Colon (tissue), 2 donors: Measurements from ENCODE around the gene UAP1L1.

Source experiments
- FAIRE-seq: peaks from 2 replicates; lab custom pipeline; 2012; peaks lifted over from hg19 to GRCh38; lab: Jason Lieb, UNC
- donor health status: control.
- donor health status: control.

The UAP1L1 gene

DNA sequence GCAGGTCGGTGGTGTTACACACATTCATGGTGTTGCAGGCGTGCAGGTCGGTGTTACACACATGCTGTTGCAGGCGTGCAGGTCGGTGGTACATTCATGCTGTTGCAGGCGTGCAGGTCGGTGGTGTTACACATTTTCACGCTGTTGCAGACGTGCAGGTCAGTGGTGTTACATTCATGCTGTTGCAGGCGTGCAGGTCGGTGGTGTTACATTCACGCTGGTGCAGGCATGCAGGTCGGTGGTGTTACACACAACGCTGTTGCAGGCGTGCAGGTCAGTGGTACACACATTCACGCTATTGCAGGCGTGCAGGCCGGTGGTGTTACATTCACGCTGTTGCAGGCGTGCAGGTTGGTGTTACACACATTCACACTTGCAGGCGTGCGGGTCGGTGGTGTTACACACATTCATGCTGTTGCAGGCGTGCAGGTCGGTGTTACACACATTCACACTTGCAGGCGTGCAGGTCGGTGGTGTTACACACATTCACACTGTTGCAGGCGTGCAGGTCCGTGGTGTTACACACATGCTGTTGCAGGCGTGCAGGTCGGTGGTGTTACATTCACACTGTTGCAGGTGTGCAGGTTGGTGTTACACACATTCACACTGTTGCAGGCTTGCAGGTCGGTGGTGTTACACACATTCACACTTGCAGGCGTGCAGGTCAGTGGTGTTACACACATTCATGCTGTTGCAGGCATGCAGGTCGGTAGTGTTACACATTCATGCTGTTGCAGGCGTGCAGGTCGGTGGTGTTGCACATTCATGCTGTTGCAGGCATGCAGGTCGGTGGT is 26.1 kb downstream of the UAP1L1 start:
- no peak for FAIRE-seq

DNA sequence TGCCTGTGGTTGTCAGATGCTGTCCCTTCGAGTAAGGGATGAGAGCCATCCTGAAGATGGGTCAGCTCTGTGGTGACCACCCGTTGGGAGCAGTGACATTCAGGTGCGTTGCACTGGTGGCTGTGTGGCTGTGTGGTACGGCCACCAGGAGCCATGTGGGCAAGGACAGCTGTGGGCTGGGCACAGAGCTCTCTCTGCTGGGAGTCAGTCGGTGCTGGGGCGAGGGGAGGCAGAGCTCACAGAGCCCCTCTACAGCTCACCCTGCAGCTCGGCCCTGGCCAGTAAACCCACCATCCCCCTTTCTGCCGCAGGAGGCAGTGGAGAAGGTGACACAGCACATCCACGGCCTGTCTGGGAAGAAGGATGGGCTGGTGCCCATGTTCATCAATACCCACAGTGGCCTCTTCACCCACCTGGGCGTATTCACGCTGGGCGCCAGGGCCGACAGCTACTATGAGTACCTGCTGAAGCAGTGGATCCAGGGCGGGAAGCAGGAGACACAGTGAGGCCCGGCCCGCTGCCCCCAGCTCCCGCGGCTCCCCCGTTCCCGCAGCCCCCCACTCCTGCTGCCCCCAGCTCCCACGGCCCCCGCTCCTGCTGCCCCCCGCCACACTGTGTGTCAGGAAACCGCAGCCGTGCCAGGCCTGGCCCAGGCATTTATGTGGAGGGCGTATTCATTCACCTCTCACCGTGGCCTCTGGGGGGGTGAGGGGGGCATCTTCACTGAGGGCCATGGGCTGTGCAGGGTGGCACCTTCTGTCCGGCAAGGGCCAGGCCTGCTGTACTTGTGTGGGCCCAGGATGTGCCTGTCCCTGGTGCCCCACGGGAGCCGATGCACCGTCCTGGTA is 28.7 kb downstream of the UAP1L1 start:
- FAIRE-seq, result no peak

DNA sequence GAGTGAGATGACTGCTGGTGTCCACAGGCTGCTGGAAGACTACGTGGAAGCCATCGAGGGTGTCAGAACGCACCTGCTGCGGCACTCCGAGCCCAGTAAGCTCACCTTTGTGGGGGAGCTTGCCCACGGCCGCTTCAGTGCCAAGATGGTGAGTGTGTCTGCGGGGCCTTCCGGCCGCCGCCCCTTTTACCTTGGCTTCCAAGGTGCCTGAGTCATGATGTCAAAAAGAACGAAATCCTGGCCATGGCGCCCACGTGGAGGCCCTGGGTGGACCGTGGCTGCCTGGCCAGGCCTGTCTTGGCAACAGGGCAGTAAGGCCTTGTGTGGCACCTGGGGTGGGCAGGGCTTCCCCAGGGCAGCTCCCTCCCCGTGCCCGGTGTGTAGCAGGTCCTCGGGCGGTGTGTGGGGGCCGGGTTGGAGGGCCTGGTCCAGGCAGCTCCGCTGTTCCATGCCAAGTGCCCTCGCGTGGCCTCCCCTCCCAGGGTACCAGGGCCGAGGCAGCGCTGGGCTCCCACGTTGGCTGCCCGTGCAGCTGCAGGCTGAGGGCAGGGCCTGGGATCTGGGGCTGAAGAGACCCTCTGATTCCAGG is 29.4 kb downstream of the UAP1L1 start:
- no peak for FAIRE-seq

DNA sequence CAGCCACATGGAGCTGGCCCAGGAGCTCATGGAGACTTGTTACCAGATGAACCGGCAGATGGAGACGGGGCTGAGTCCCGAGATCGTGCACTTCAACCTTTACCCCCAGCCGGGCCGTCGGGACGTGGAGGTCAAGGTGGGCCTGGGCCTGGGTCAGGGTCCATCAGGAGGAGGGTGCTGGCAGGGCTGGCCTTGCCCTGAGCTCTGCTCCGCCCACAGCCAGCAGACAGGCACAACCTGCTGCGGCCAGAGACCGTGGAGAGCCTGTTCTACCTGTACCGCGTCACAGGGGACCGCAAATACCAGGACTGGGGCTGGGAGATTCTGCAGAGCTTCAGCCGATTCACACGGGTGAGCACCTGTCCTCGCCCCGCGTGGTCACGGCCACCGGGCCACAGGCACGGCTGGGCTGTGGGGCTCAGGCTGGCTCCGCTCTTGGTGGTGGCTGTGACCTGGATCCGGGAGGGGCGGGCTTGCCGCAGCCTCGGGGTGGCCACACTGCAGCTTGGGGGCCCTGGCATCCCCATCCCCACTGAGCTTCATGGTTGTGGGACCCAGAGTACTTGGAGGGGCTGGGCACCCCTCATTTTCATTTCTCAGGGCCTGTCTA is 30.1 kb downstream of the UAP1L1 start:
- no peak for FAIRE-seq

DNA sequence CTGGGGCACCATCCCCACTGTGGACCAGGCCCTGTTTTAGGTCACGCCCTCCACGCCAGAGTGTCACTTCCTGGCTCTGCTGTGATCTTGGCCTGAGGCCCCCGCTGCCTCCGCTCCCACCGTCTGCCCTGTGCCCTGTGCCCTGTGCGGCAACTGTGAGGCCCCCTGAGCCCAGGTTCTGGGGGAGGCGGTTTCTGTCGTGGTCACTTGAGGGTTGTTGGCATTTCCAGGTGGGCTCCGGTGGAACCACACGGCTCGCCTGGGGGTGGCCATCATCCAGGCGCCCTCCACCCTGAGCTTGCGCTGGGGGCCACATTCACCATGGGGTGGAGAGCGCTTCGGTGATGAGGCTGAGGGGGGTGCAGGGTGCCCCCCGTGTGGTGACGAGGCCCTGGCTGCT is 30.7 kb downstream of the UAP1L1 start:
- FAIRE-seq, result no peak

DNA sequence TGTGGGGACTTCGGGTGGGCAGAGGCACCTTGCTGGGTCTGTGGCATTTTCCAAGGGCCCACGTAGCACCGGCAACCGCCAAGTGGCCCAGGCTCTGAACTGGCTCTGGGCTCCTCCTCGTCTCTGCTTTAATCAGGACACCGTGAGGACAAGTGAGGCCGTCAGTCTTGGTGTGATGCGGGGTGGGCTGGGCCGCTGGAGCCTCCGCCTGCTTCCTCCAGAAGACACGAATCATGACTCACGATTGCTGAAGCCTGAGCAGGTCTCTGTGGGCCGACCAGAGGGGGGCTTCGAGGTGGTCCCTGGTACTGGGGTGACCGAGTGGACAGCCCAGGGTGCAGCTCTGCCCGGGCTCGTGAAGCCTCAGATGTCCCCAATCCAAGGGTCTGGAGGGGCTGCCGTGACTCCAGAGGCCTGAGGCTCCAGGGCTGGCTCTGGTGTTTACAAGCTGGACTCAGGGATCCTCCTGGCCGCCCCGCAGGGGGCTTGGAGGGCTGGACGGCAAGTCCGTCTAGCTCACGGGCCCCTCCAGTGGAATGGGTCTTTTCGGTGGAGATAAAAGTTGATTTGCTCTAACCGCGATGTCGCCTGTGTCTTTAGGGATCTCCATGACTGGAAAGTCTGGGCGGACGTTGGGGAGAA is 31.4 kb downstream of the UAP1L1 start:
- no peak for FAIRE-seq

DNA sequence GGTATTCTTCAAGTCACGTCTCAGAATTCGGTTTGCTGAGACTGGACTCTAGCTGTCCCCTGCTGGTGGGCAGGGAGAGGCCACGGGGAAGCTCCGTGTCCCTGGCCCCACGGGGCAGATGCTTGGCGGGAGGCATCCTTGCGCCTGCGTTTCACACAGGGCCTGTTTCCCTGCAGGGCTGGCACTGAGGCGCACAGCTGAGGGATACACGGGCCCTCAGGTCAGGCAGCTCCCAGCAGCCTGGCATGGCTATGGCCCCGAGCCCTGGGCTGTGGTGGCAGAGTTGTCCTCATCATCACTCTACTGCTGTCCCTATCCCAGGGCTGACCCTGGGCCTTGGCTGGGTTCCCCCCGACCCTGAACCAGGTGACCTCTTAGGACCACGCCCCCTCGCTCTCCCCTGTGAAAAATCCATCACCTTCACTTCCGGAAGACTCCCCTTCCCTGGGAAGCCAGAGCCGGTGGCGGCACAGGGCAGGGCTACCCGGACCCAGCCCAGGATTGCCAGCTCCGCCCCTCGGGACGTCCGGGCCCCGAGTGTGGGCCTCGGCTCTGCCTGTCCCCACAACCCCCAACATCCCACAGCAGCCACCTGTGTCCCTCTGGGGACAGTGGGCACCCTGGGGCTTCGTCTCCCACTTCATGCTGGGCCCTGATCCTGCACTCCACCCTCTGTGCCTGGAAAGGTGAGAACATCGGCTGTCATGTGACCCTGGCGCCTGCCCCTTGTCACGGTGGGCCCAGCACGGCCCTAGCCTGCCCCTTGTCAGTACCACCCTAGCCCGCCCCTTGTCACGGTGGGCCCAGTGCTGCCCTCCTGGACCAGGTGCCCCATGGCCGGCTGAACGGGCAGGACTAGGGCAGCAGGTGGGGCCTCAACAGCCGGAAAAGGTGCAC is 32.2 kb downstream of the UAP1L1 start:
- no peak for FAIRE-seq

DNA sequence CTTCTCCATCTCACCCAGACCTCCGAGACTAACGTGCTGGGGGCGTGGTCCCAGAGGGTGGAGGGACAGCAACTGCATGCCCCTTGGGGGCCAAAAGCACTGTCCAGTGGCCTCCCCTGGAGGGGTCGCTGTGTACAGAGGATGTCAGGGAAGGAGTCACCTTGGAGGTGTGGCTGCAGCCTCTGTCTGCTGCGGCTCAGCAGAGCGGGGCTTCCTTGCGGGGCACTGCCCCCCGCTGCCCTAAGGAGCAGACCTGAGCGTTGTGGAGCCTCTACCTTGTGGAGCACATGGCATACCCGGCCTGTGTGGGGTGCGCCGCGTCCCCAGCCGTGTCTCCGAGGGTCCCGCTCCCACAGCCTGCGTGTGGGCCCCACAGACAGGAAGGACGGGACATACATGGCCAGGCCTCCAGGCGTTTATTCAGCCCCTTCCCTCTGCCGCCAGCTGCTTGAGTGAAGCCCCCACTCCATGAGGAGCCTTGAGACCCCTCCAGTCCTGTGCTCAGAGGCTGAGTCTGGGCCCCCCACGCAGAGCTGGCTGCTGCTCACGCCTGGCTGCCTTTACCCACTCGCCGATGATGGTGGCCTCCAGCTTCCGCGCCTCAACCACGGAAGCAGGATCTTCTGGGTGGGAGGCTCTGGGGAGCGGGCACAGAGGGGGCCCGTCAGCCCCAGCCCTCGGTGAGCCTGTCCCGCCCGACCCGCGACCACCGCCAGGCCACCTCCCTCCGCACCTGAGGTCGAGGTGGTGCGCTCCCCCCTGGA is 33.0 kb downstream of the UAP1L1 start:
- FAIRE-seq, result no peak

DNA sequence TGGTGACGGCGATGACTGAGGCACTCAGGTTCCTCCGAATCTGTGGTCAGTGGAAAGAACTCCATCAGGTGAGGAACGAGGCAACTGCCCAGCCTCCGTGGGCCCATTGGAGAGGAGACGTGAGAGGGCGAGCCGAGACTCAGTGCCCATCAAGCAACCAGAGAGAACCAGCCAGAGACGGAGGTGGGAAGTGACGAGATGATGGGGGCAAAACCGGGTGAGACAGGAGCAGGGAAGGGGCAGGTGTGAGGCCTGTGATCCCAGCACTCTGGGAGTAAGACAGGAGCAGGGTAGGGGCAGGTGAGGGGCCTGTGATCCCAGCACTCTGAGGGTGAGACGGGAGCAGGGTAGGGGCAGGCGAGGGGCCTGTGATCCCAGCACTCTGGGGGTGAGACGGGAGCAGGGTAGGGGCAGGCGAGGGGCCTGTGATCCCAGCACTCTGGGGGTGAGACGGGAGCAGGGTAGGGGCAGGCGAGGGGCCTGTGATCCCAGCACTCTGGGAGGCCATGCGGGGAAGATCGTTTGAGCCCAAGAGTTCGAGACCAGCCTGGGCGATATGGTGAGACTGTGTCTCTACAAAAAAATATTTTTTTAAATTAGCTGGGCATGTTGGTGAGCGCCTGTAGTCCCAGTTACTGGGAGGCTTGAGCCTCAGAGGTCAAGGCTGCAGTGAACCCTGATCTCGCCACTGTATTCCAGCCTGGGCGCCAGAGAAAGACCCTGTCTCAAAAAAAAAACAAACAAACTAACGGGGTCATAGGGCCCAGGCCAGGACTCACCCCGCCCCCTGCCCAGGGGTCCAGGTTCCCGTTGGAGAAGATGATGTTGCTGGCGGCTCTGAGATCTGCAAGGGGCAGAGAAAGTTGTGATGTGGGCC is 33.8 kb downstream of the UAP1L1 start:
- no peak for FAIRE-seq

DNA sequence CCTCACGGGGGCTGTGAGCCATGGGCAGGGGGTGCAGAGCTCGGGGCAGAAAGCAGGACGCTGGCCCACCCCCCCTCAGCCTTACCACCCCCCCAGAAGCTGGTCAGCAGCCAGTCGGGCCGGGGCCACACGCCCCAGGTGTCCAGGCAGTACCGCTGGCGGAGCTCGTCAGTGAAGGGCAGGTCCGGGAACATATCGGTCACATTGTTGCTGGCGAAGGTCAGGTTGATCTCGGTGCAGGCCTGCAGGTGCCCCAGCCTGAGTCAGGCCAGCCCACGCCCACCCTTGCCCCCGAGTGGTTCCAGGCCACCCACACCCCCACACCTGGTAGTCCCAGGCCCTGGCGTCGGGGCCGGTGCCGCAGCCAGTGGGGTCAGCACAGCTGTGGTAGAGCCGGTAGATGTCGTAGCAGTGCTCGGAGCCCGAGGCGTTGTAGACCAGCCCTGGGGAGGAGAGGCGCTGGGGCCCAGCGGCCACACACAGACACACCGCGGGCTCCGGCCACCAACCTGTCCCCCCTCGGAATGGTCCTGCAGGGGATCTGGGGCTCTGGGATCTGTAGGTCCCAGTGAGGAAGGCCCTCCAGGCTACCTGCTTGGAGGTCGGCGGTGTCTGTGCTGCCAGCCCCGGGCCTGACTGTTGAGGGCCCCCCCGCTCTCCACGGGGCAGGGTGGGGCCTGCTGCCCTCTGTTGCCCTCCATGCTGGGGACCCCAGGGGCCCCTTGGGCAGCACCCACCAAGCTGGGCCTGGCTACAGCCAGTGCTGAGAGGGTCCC is 34.7 kb downstream of the UAP1L1 start:
- no peak for FAIRE-seq

DNA sequence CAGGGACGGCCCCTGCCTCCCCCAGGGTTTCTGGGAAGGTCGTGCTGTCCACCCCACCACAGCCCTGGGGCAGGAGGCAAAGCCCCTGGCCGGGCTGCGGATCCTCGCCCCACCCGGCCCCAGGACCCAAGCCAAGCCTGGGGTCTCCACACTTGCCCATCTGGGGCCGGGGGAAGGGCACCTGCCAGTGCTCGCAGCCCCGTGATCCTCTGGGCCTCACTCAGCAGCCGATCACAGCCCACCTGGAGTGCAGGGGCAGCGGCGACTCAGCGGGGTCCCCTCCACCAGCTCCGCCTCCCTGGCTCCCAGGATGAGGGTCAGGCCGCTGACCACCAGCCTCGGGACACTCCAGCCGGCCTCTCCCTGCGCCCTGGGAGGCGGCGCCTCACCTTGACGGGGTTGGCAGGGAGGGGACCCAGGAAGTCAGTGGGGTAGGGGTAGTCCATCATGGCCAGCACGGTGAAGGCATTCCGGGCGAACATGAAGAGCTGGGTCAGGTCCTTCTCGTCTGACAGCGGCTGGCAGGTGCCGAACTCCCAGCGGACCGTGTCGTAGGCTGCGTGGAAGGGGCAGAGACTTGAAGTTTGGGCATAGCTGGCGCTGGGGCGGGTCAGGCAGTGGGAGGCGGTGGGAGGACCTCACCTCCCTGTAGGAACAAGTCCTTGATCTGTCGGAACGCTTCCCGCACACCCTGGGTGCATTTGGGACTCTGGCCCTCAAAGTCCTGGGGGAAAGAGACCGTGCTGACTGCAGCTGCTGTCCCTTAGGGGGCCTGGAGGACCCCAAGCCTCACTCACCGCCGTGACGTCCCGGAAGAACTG is 35.5 kb downstream of the UAP1L1 start:
- FAIRE-seq, result no peak

DNA sequence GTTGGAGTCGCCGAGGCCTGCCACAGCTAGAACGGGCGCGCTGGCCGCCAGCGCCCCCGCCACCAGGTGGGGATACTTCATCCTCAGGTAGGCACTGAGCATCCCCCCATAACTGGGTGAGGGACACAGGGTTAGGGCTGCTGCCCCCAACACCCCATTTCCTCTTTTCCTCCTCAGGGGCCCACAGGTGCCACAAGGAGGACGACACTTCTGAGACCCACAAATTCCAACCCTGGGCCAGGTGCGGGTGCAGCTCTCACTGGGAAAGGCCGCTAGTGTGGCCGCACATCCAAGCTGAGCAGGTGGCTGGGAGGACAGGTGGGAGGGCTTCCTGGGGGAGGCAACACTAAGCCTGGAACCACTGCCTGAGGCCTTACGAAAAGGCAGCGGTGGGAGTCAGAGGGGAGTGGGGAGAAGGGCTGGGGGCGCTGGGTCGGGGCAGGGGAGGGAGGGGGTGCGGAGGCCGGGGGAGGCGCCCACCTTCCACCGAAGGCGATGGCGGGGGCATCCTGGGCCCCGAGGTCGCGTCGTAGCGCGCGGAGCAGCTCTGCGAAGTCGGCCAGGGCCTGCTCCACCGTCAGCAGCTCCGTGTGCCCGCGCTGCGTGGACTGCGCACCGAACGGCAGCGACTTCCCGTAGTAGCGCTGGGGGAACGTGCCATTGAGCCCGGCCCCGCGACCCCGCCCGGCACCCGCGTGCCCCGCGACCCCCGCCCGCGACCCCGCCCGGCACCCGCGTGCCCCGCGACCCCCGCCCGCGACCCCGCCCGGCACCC is 36.3 kb downstream of the UAP1L1 start:
- no peak for FAIRE-seq

DNA sequence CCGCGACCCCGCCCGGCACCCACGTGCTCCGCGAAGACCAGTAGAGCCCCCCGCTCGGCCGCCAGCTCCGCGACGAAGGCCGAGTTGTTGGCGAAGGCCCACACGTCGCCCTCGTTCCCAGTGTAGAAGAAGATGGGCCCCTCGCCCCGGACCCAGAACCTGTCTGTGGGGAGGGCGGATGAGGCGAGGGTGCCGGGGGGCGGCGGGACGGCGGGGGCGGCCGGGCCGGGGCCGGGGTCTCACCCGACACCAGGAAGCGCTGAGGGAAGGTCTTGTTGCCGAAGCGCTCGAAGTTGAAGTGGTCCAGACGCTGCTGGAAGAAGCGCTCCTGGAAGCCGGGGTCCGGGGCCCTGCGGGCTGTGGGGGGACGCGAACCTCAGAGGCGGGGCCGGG is 36.9 kb downstream of the UAP1L1 start:
- no peak for FAIRE-seq

DNA sequence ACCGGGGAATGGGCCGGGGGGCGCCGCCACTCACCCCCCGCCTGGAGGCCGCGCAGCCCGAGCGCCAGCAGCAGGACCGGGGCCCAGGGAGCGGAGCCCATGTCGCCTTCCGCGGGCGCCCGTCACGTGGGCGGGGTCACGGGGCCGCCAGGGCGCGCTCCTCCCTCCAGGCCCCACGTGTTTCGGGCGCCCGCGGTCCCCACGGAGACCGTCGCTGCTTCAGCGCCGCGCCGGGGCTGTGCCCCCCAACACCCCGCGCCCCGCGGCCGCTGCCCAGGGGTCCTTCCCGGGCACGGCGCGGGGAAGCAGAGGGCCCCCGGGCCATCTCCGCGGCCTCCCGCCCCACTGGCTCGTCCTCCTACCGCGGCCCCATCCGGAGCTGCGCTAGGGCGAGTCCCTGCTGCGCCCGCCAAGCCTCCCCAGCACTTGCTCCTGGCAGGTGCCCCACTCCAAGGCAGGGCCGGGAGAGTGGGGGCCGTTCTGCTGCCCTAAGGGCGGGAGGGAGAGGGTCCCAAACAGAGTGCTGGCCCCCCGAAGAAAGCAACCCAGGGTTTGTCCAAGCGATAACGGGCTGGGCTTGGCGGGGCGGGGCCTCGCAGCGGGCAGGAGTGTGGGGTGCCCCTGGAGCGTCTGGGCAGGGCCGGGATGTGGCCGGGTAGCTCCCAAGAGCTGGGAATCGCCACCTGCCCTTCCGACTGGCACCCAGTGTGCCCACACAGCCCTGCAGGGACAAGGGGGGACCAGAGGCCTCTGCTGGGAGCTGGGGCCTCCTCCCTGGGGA is 37.5 kb downstream of the UAP1L1 start, which contains the start of gene DPP7:
TSS of gene DPP7 (minus strand) at position 121 of the 781 bp plus-strand sequence. CDS start at position 101, 20 bp downstream.
- no peak for FAIRE-seq

DNA sequence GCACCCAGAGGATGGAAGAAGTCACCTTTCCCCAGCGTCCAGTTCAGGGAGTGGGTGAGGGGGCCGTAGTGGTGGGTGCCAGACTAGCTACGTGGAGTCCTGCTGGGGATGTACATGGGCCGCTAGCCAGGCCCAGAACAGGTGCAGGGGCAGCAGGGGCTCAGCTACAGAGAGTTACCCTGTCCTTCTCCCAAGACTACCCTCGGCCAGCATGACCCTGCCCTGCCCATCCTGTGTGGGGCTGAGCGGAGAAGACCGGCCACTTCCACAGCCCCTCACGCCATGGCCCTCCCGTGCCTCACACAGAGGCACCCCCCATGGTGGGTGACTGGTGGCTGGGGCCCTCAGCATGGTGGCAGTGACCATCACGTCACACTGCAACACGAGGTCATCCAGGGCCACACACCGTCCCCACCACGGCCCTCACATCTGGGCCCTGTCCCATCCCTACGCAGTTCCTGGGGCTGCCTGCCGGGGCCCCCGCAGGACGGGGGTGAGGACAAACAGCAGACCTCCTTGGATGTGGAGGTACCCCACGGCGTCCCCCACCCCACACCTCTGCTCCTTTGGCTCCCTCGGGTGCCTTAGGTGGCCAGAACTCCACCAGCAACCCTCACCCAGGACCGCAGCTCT is 38.2 kb downstream of the UAP1L1 start:
- FAIRE-seq, result no peak
